MM.1S (cell line): Measurements from ENCODE around the gene SLIT3.

ENCODE experiments used
- DNase-seq: peaks from one replicate; pipeline ENCODE4 v3.0.0-alpha.2; 2015
- H2AFZ ChIP-seq: fragments of 300-600 bp; sonication (generic); 2 replicates; pipeline ENCODE4 v1.6.0; 2016; ENCODE audit warnings: antibody characterized with exemption, low read length
- H3F3A ChIP-seq: fragments of 300-600 bp; sonication (generic); 2 replicates; pipeline ENCODE4 v1.6.1; 2016; ENCODE audit warnings: mild to moderate bottlenecking, antibody characterized with exemption, low read length, moderate library complexity, mixed read lengths; ENCODE audit not compliant: insufficient read depth
- H3K27ac ChIP-seq: fragments of 300-600 bp; sonication (generic); 2 replicates; pipeline ENCODE4 v1.5.1; 2016; ENCODE audit warnings: mild to moderate bottlenecking, low read length
- H3K27me3 ChIP-seq: fragments of 300-600 bp; sonication (generic); replicated peaks from 2 replicates; pipeline ENCODE4 v1.6.0; 2016; ENCODE audit warnings: low read length; ENCODE audit not compliant: insufficient read depth
- H3K36me3 ChIP-seq: fragments of 300-600 bp; sonication (generic); replicated peaks from 2 replicates; pipeline ENCODE4 v1.6.1; 2016; ENCODE audit warnings: mild to moderate bottlenecking, low read length, mixed read lengths; ENCODE audit not compliant: insufficient read depth
- H3K4me1 ChIP-seq: fragments of 300-600 bp; sonication (generic); 2 replicates; pipeline ENCODE4 v1.6.1; 2016; ENCODE audit warnings: low read length, mixed read lengths
- H3K4me2 ChIP-seq: fragments of 300-600 bp; sonication (generic); 2 replicates; pipeline ENCODE4 v1.6.0; 2016; ENCODE audit warnings: low read depth, low read length
- H3K4me3 ChIP-seq: fragments of 300-600 bp; sonication (generic); 2 replicates; pipeline ENCODE4 v1.5.1; 2016; ENCODE audit warnings: low read length, mixed read lengths
- H3K79me2 ChIP-seq: fragments of 300-600 bp; sonication (generic); 2 replicates; pipeline ENCODE4 v1.6.1; 2016; ENCODE audit warnings: mixed run types, low read length, mixed read lengths
- H3K9ac ChIP-seq: fragments of 300-600 bp; sonication (generic); 2 replicates; pipeline ENCODE4 v1.6.1; 2016; ENCODE audit warnings: low read length, mixed read lengths
- H3K9me2 ChIP-seq: fragments of 300-600 bp; sonication (generic); replicated peaks from 2 replicates; pipeline ENCODE4 v1.6.1; 2016; ENCODE audit warnings: mild to moderate bottlenecking, low read length, mixed read lengths; ENCODE audit not compliant: insufficient read depth
- H3K9me3 ChIP-seq: fragments of 300-600 bp; sonication (generic); replicated peaks from 2 replicates; pipeline ENCODE4 v1.6.1; 2016; ENCODE audit warnings: mild to moderate bottlenecking, low read length, mixed read lengths; ENCODE audit not compliant: insufficient read depth
- H4K20me1 ChIP-seq: fragments of 300-600 bp; sonication (generic); 2 replicates; pipeline ENCODE4 v1.6.1; 2016; ENCODE audit warnings: mild to moderate bottlenecking, low read length, moderate library complexity, mixed read lengths; ENCODE audit not compliant: insufficient read depth
- CTCF ChIP-seq: fragments of 300-600 bp; sonication (generic); IDR thresholded peaks from 2 replicates; pipeline ENCODE4 v1.5.1; 2016; ENCODE audit warnings: antibody characterized with exemption, low read length, mixed read lengths
- EZH2 ChIP-seq: fragments of 300-600 bp; sonication (generic); optimal IDR thresholded peaks from 2 replicates; pipeline ENCODE3; 2017; ENCODE audit warnings: low read depth, mild to moderate bottlenecking, antibody characterized with exemption, low read length, mixed read lengths
- EZH2phosphoT487 ChIP-seq: fragments of 300-600 bp; sonication (generic); IDR thresholded peaks from 2 replicates; pipeline ENCODE4 v1.6.1; 2018; ENCODE audit warnings: antibody characterized with exemption, low read length

The SLIT3 gene

DNA sequence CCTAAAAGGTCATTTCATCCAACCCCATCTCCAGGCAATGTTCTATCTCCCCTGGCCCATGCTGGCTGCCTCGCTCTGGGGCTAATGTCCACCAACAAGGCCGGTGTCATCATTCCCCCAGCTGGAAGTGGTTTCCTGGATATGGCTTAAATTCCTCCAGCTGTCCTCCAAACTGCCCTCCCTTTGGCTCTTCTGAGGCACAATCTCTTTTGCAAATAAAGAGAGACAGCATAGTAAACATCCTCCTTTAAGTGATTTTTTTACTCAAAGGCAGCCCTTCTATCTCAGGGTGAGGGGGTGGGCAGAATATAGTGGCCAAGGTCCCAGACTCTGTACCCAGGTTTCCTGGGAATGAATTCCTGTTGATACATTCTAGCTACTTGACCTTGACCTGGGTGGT is 604.3 kb downstream of the SLIT3 start:
- Histone ChIP-seq H3K36me3 (no peaks in the 10 kb centered on the region), H3K9ac (no peak overlapping the region), H3K79me2 (no peaks in the 10 kb centered on the region), H2AFZ (no peak overlapping the region), H3K9me3 (no peaks in the 10 kb centered on the region), H3K27me3 (no peaks in the 10 kb centered on the region), H3F3A (no peaks in the 10 kb centered on the region), H3K4me2 (no peak overlapping the region), H3K9me2 (no peaks in the 10 kb centered on the region), H4K20me1 (no peaks in the 10 kb centered on the region), H3K27ac (no peak overlapping the region), H3K4me1 (no peaks in the 10 kb centered on the region), H3K4me3 (no peak overlapping the region)
- DNase-seq = no peak
- no peak for TF ChIP-seq EZH2
- no peak for TF ChIP-seq CTCF
- TF ChIP-seq EZH2phosphoT487 = no peak

DNA sequence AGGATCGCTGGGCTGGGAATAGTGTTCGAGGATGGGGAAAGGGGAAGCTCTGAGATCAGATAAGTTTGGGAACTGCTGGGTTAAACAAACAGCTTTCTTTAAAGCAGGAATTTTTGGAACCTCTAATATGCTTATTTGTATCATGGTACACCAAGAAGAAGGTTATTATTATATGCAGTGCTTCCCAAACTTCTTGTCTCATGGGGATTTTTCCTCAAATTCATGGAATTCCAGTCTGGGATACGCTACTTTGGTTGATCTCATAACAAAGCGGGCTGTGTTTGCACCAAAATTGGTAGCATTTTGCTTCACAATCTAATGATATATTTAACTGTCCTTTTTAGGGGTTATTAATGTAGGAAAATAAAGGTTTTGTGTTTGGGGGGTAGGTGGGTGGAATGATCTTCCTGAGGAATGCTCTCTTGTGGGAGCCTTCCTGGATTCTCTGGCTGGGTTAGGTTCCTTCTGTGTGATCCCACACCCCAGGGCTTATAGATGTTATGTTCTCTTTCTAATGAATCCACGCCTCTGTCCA is 605.6 kb downstream of the SLIT3 start:
- no peaks in the 10 kb centered on the region for H3K79me2 ChIP-seq
- H3K9me2 ChIP-seq = no peaks in the 10 kb centered on the region
- DNase-seq = no peak
- H3K9me3 ChIP-seq = no peaks in the 10 kb centered on the region
- H4K20me1 ChIP-seq = no peaks in the 10 kb centered on the region
- no peaks in the 10 kb centered on the region for H3K36me3 ChIP-seq
- H2AFZ ChIP-seq = no peak overlapping the region
- H3F3A ChIP-seq = no peaks in the 10 kb centered on the region
- TF ChIP-seq EZH2 (no peak), EZH2phosphoT487 (no peak), CTCF (no peak)
- H3K4me1 ChIP-seq = no peaks in the 10 kb centered on the region
- H3K9ac ChIP-seq = no peak overlapping the region
- H3K27ac ChIP-seq = no peak overlapping the region
- H3K4me2 ChIP-seq = no peak overlapping the region
- H3K4me3 ChIP-seq = no peak overlapping the region
- no peaks in the 10 kb centered on the region for H3K27me3 ChIP-seq

DNA sequence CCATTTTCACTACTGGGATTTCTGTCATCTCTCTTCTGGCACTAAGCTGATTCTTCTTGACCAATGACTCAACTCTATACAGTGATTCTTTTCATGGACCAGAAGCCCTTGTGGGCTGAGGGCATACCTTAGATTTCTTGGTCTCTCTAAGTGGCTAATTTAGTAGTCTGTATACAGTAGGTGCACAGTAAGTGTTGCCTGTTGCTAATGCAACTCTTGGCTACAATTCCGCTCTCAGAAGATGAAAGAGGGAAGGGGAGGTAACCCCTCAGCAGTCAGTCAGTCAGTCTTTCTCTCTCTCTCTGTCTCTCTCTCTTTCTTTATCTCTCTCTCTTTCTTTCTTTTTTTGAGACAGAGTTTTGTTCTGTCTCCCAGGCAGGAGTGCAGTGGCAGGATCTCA is 606.6 kb downstream of the SLIT3 start:
- no peaks in the 10 kb centered on the region for H3K4me1 ChIP-seq
- no peak for TF ChIP-seq EZH2phosphoT487
- no peak for TF ChIP-seq EZH2
- TF ChIP-seq CTCF = no peak
- no peak overlapping the region for H3K4me3 ChIP-seq
- H3K9me2 ChIP-seq = no peaks in the 10 kb centered on the region
- no peaks in the 10 kb centered on the region for H3K9me3 ChIP-seq
- H3K27ac ChIP-seq = no peak overlapping the region
- no peak overlapping the region for H3K9ac ChIP-seq
- no peaks in the 10 kb centered on the region for H3K27me3 ChIP-seq
- no peak for DNase-seq
- H3K4me2 ChIP-seq = no peak overlapping the region
- no peaks in the 10 kb centered on the region for H3F3A ChIP-seq
- no peaks in the 10 kb centered on the region for H3K79me2 ChIP-seq
- H4K20me1 ChIP-seq = no peaks in the 10 kb centered on the region
- H2AFZ ChIP-seq = no peak overlapping the region
- H3K36me3 ChIP-seq = no peaks in the 10 kb centered on the region

- Histone ChIP-seq H3K79me2 (no peaks in the 10 kb centered on the region), H3K36me3 (no peaks in the 10 kb centered on the region), H3K9ac (no peak overlapping the region)
Observed at GRCh38 chr5:168693883-168694282, 607.1 kb downstream of the SLIT3 start.

More at GRCh38 chr5:168693883-168694282, 607.1 kb downstream of the SLIT3 start:
- no peaks in the 10 kb centered on the region for H3K4me1 ChIP-seq
- TF ChIP-seq CTCF = no peak
- no peak for TF ChIP-seq EZH2
- TF ChIP-seq EZH2phosphoT487 = no peak
- no peaks in the 10 kb centered on the region for H3K9me3 ChIP-seq
- H3K27me3 ChIP-seq = no peaks in the 10 kb centered on the region
- H3K4me2 ChIP-seq = no peak overlapping the region
- no peaks in the 10 kb centered on the region for H4K20me1 ChIP-seq
- no peak for DNase-seq
- no peak overlapping the region for H2AFZ ChIP-seq
- H3K27ac ChIP-seq = no peak overlapping the region
- H3K4me3 ChIP-seq = no peak overlapping the region
- H3F3A ChIP-seq = no peaks in the 10 kb centered on the region
- H3K9me2 ChIP-seq = no peaks in the 10 kb centered on the region
